ENCODE results near the gene CACNA1C.

DNA sequence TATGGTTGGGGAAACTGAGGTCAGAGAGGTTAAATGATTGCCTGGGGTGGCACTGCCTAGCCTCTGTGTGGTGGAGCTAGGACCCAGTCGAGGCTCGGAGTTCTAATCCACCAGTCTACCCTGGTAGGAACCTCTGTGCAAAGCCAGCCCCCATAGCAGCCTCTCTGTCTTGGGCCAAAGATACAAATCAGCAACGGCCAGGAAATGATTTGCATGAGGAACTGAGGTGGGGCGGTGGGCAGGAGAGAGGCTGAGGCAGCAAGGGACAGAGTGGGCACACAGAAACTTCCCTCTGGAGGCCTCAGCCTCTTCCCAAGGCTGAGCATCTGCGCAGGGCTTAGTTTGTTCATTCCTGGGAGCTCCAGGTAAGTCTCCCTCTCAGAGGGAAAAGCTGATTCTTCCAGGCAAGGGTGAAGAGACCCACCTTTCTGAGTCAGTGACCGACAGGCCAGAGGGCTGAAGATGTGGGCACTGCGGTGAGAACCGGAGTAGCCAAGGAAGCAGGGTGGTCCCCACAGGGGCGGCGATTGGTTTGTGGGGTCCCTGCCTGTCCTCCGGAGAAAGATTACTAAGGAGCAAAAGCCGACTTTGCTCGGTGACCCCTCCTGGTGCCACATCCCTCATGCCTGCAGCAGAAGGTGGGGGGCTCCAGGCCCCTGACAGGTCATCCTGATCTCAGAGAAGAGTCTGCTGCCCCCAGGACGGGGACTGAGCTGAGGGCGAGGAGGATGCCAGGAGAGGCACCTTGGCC lies 134.6 kb downstream of the CACNA1C start:
- TF ChIP-seq CTCF (IDR thresholded peaks at IDR 0.05), result no peak
- no peak for TF ChIP-seq EZH2 (IDR thresholded peaks at IDR 0.05; ENCODE audit: borderline replicate concordance, insufficient read depth, low read depth, low read length, poor library complexity, severe bottlenecking)

Measured in B cell (primary cell).